OCI-LY1 (cell line): ENCODE data around the gene ECEL1.

Source experiments
- CTCF ChIP-seq: fragments of 200-600 bp; sonication (generic), shearing (Covaris generic); IDR thresholded peaks from 2 replicates; pipeline ENCODE4 v1.5.1; 2017; ENCODE audit warnings: mild to moderate bottlenecking, antibody characterized with exemption, low read length, moderate library complexity, mixed read lengths
- EZH2 ChIP-seq: fragments of 200-600 bp; sonication (generic), shearing (Covaris generic); IDR thresholded peaks from 2 replicates; pipeline ENCODE4 v1.8.0; 2017; ENCODE audit warnings: borderline replicate concordance, mixed run types, mild to moderate bottlenecking, antibody characterized with exemption, low read length, moderate library complexity, mixed read lengths

GRCh38 chr2:232529806-232530547 lies 42.3 kb upstream of the ECEL1 start:
- TF ChIP-seq EZH2: no peak
- TF ChIP-seq CTCF: no peak
